C1 segment of cervical spinal cord (tissue), 14 donors: ENCODE data around the gene KIF26B.
A peak's percentile ranks its signal among the peaks of the same experiment; 100 is the strongest.

Source experiments
- DNase-seq, 14 donors: peaks; one replicate each; lab custom pipeline; 2025; lab: John Stamatoyannopoulos, UW

The KIF26B gene

GRCh38 chr1:245560316-245560859 lies 405.6 kb downstream of the KIF26B start:
- DNase-seq, result no peak

- DNase-seq, result no peak
These were observed 407.0 kb downstream of the KIF26B start for GRCh38 chr1:245561665-245562234.

GRCh38 chr1:245566134-245566533 lies 411.3 kb downstream of the KIF26B start:
- no peak for DNase-seq

- no peak for DNase-seq
These were observed 412.2 kb downstream of the KIF26B start for GRCh38 chr1:245566952-245567351.

GRCh38 chr1:245571815-245572294 lies 417.1 kb downstream of the KIF26B start:
- DNase-seq, result no peak

- no peak for DNase-seq
These were observed 417.9 kb downstream of the KIF26B start for GRCh38 chr1:245572709-245573108.

GRCh38 chr1:245575710-245576109 lies 420.9 kb downstream of the KIF26B start:
- no peak for DNase-seq

- no peak for DNase-seq
These were observed 421.5 kb downstream of the KIF26B start for GRCh38 chr1:245576323-245576722.

GRCh38 chr1:245577191-245578157 lies 422.7 kb downstream of the KIF26B start:
- DNase-seq, result no peak

- DNase-seq, result no peak
These were observed 423.5 kb downstream of the KIF26B start for GRCh38 chr1:245578308-245578707.

- no peak for DNase-seq
These were observed 424.0 kb downstream of the KIF26B start for GRCh38 chr1:245578771-245579170.

GRCh38 chr1:245579881-245580280 lies 425.1 kb downstream of the KIF26B start:
- DNase-seq, result no peak

- DNase-seq, result no peak
These were observed 425.9 kb downstream of the KIF26B start for GRCh38 chr1:245580651-245581050.

- no peak for DNase-seq
These were observed 427.2 kb downstream of the KIF26B start for GRCh38 chr1:245582026-245582425.

- DNase-seq, result peak in 1 of 14 donors; percentile 6
These were observed 428.3 kb downstream of the KIF26B start for GRCh38 chr1:245583081-245583480.

- DNase-seq, result no peak
These were observed 429.0 kb downstream of the KIF26B start for GRCh38 chr1:245583575-245584330.

GRCh38 chr1:245585252-245585959 lies 430.6 kb downstream of the KIF26B start:
- no peak for DNase-seq

GRCh38 chr1:245587435-245588115 lies 432.8 kb downstream of the KIF26B start:
- no peak for DNase-seq

GRCh38 chr1:245588116-245588639 lies 433.4 kb downstream of the KIF26B start:
- DNase-seq, result no peak

- peak in 1 of 14 donors; percentile 4 for DNase-seq
These were observed 434.5 kb downstream of the KIF26B start for GRCh38 chr1:245589316-245589715.
